GM18858 (cell line): Measurements from ENCODE around the gene AGK.

Experiments used
- ATAC-seq: cut with Tn5 transposase; IDR thresholded peaks from one replicate; pipeline ENCODE4 v1.9.1; 2021; ENCODE audit not compliant: unreplicated experiment

AGK gene

GRCh38 chr7:141585592-141586510, 34.6 kb downstream of the AGK start:
- ATAC-seq = peak; percentile 89

DNA sequence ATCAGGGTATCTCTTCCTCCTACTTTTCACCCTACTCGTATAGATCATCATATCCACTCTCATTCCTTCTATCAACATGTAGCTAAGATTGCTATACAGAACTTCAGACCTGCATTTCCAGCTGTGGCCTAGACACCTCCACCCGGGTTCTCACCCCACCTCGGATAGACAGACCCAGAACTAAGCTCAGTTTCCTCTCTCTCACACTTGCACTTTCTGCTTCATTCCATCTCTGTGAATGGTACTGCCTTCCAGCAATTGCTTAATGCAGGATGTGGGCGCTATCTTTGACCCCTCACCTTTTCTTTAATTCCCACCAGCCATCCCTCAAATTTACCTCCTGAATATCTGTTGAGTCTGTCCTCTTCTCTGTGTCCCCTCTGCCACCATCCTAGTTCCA, 35.7 kb downstream of the AGK start:
- no peak for ATAC-seq

DNA sequence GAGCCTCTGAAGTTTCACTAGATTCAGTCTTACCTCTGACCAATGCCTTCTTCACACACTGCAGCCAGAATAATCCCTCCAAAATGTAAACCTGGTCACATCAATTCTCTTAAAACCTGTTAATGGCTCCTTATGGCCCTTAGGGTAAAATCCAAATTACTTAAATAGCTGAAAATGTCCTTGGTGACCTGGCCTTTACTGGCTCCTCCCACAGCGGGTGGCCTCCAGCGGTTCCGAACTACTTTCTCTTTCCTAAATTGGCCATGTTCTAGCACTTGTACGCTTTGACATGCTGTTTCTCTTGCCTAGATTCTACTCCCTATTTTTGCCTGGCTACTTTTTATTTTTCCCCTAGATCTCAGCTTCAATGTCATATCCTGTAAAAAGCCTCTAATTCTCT, 36.1 kb downstream of the AGK start:
- ATAC-seq = no peak

GRCh38 chr7:141588912-141589311, 37.7 kb downstream of the AGK start:
- no peak for ATAC-seq

DNA sequence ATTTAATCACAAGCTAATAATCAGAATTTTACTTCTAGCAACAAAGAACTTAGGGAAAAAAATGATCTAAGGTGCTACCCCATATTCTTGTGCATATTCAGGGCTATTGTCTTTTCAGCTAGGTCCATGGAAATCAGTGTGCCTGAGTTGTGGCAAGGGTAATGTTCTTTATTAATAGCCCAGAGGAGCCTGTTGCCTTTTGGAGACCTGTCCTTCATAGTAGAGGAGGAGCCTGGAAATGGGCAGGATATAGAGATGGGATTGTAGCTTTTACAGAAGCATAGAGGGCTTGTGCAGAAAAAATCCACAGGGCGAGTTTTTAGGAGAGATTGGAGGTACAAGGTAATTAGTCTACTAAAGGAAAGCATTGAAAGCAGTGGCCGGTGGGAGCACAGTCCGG, 38.9 kb downstream of the AGK start:
- no peak for ATAC-seq

DNA sequence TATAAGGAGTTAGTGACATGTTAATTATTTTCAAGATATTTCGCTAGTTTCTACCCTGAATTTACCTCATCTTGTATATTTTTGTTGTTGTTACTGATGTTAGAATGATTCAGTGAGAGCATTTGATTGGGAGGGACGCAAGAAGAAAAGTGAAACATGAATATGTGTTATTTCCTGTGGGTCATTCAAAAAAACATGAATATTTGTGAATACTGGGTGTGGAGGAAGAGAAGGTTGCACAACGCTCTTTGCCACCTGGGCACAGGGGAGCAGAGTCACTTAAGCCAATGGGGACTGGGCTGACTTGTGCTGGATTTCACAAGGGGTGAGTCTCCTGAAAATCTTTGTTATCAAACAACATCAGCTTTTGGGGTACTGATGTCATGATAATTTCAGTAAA, 39.5 kb downstream of the AGK start:
- no peak for ATAC-seq

DNA sequence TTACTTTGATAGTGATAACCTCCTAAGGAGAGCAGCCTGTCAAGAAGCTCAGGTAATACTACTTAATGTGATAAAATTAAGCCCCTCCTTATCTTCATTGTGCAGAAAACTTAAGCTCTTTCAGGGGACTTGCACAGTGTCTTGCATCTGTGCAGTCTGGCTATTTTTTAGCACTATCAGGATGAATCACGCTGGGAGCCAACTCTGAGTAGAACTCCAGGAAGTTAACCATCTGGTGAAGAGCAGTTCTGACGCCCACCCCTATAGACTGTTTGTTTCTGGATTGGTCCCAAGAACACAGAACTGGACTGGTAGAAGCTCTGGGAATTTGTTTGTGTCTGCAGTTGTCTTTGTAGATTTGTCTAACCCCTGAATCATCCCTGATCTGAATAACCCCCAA, 41.9 kb downstream of the AGK start:
- ATAC-seq = peak; percentile 46

GRCh38 chr7:141597966-141598365, 46.8 kb downstream of the AGK start:
- no peak for ATAC-seq

GRCh38 chr7:141598408-141598807, 47.2 kb downstream of the AGK start:
- ATAC-seq = no peak

- no peak for ATAC-seq
Measured at GRCh38 chr7:141600168-141601006, 49.2 kb downstream of the AGK start.

- ATAC-seq = no peak
Measured at GRCh38 chr7:141609576-141609975, 58.4 kb downstream of the AGK start.

- no peak for ATAC-seq
Measured at GRCh38 chr7:141610671-141611070, 59.5 kb downstream of the AGK start.

- no peak for ATAC-seq
Measured at GRCh38 chr7:141612861-141613260, 61.7 kb downstream of the AGK start.

DNA sequence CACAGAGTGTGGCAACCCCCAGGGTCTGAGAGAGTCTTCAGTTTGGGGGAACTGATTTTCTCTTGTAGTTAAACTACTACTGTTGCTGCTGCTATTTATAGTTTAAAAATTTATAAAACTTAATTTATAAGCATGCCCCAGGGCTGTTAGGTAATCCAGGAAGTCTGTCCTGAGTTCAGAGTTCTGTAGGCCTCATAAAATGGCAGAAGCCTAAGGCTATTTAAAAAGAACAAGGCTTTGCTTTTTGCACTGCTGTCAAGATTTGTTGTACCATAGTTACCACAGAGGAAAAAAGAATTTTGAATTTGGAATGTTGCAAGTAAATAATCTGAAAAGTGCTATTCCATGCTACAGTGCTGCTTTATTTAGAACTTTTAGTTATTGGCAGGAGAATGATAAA, 66.1 kb downstream of the AGK start:
- no peak for ATAC-seq

- ATAC-seq = no peak
Measured at GRCh38 chr7:141619745-141620144, 68.5 kb downstream of the AGK start.

DNA sequence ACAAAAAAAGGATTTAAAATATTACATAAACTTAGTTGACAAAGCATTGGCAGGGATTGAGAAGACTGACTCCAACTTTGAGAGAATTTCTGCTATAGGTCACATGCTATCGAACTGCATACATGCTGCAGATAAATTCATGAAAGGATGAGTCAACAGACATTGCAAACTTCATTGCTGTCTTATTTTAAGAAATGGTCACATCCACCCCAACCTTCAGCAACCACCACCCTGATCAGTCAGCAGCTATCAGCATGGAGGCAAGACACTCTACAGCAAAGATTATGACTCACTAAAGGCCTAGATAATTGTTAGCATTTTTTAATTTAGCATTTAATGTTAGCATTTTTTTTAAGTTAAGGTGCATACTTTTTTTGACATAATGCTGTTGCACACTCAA, 73.6 kb downstream of the AGK start:
- ATAC-seq = no peak

GRCh38 chr7:141630621-141631020, 79.4 kb downstream of the AGK start:
- no peak for ATAC-seq

GRCh38 chr7:141631525-141631924, 80.3 kb downstream of the AGK start:
- no peak for ATAC-seq

GRCh38 chr7:141634065-141634464, 82.9 kb downstream of the AGK start:
- no peak for ATAC-seq

GRCh38 chr7:141636053-141636452, 84.8 kb downstream of the AGK start:
- no peak for ATAC-seq

GRCh38 chr7:141640239-141640840, 89.1 kb downstream of the AGK start:
- no peak for ATAC-seq

- ATAC-seq = no peak
Measured at GRCh38 chr7:141641876-141642275, 90.7 kb downstream of the AGK start.
